Adrenal gland (tissue), 5 donors: ENCODE results near the gene ITPRID1.

Source experiments
- POLR2A ChIP-seq, 2 donors: fragments of 450-650 bp; IDR thresholded peaks; one replicate each; pipeline ENCODE4 v1.6.1; 2017; ENCODE audit warnings: antibody characterized with exemption in 2 of 2, mild to moderate bottlenecking in 2 of 2, moderate library complexity in 1 of 2
- TF ChIP-seq, protein P1 (sequence below), 6 experiments: fragments of 450-650 bp in 4 of 6; fragments of 200-600 bp in 2 of 6; sonication (generic) in 1 of 6; IDR thresholded peaks; 1 replicate in 5 of 6; 2 replicates in 1 of 6; pipeline versions ENCODE4 v1.5.1 to v1.8.0; 2016 to 2021; ENCODE audit warnings: antibody characterized with exemption in 6 of 6, mild to moderate bottlenecking in 2 of 6, moderate library complexity in 1 of 6
- donor health status: DM: no; HTN: no; CAD: no.

DNA sequence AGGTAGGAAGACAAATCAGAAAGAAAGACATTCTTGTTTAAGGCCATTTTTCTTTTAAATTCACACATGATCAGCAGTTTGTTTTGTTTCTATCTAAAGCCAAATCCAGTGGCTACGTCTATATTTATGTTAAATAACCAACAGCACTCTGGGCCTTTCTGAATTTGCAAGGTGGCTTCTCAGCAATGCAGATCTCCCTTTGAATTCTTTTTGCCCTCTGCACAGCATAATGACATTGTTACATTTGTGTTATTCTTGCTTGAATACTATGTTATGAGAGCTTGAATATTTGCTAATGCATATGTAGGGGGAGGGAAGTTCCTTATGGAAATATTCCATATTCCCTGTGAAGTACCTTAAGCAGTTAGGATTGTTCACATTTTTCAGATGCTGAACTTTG lies 99.7 kb downstream of the ITPRID1 start:
- TF ChIP-seq, protein P1, sequence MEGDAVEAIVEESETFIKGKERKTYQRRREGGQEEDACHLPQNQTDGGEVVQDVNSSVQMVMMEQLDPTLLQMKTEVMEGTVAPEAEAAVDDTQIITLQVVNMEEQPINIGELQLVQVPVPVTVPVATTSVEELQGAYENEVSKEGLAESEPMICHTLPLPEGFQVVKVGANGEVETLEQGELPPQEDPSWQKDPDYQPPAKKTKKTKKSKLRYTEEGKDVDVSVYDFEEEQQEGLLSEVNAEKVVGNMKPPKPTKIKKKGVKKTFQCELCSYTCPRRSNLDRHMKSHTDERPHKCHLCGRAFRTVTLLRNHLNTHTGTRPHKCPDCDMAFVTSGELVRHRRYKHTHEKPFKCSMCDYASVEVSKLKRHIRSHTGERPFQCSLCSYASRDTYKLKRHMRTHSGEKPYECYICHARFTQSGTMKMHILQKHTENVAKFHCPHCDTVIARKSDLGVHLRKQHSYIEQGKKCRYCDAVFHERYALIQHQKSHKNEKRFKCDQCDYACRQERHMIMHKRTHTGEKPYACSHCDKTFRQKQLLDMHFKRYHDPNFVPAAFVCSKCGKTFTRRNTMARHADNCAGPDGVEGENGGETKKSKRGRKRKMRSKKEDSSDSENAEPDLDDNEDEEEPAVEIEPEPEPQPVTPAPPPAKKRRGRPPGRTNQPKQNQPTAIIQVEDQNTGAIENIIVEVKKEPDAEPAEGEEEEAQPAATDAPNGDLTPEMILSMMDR (IDR thresholded peaks at IDR 0.05): no peak
- TF ChIP-seq POLR2A (IDR thresholded peaks at IDR 0.05): no peak
